OCI-LY7 (cell line): ENCODE results near the gene IGFBP4. TPM values are rescaled to one million over a fixed set of nuclear protein-coding genes. Genes with fewer than 3 reads are reported as not detected.

Experiments
- BruUV-seq: library from RNA; stranded (reverse); fragments of 400-500 nt; replicated peaks from 2 replicates; lab custom pipeline; 2021; lab: Mats Ljungman, UMichigan
- CTCF ChIA-PET: fragments of 300-600 bp; sonication (Branson Sonifier 250); formaldehyde crosslinking; loops from one replicate; lab custom pipeline; 2022; ENCODE audit warnings: antibody characterized with exemption; ENCODE audit not compliant: unreplicated experiment; lab: Charles Lee
- POLR2A ChIA-PET: fragments of 300-600 bp; sonication (Branson Sonifier 250); formaldehyde crosslinking; loops from one replicate; lab custom pipeline; 2022; ENCODE audit warnings: antibody characterized with exemption; lab: Charles Lee
- DNase-seq: peaks from one replicate; pipeline ENCODE4 v3.0.0-alpha.2; 2015; ENCODE audit warnings: low spot score
- H2AFZ ChIP-seq: fragments of 200-600 bp; sonication (generic), shearing (Covaris generic); 2 replicates; pipeline ENCODE4 v1.6.1; 2014; ENCODE audit warnings: mild to moderate bottlenecking, antibody characterized with exemption, low read length, moderate library complexity
- H3K27ac ChIP-seq: fragments of 200-600 bp; sonication (generic); 2 replicates; pipeline ENCODE4 v1.5.1; 2014; ENCODE audit warnings: mixed run types, low read depth, mild to moderate bottlenecking, moderate library complexity, low read length, inconsistent platforms; ENCODE audit not compliant: poor library complexity, severe bottlenecking
- H3K36me3 ChIP-seq: fragments of 200-600 bp; sonication (generic); 2 replicates; pipeline ENCODE4 v1.6.1; 2014; ENCODE audit warnings: mild to moderate bottlenecking, antibody characterized with exemption, low read length, moderate library complexity, mixed read lengths; ENCODE audit not compliant: insufficient read depth
- H3K4me1 ChIP-seq: fragments of 200-600 bp; sonication (generic); 2 replicates; pipeline ENCODE4 v1.5.1; 2014; ENCODE audit warnings: mild to moderate bottlenecking, low read length; ENCODE audit not compliant: insufficient read depth, poor library complexity, severe bottlenecking
- H3K4me2 ChIP-seq: fragments of 200-600 bp; sonication (generic); 2 replicates; pipeline ENCODE4 v1.6.1; 2014; ENCODE audit warnings: mild to moderate bottlenecking, low read length
- H3K4me3 ChIP-seq: fragments of 200-600 bp; sonication (generic); 2 replicates; pipeline ENCODE4 v1.5.1; 2014; ENCODE audit warnings: mild to moderate bottlenecking, low read depth, low read length; ENCODE audit not compliant: poor library complexity, severe bottlenecking
- H3K79me2 ChIP-seq: fragments of 200-600 bp; sonication (generic); 2 replicates; pipeline ENCODE4 v1.6.1; 2016; ENCODE audit warnings: low read depth, mild to moderate bottlenecking, low read length, moderate library complexity, mixed read lengths; ENCODE audit not compliant: insufficient read depth
- H3K9me2 ChIP-seq: fragments of 200-600 bp; sonication (generic); 2 replicates; pipeline ENCODE4 v1.6.1; 2016; ENCODE audit warnings: mild to moderate bottlenecking, low read length, mixed read lengths; ENCODE audit not compliant: insufficient read depth
- H3K9me3 ChIP-seq: fragments of 200-600 bp; sonication (generic); 2 replicates; pipeline ENCODE4 v1.6.1; 2014; ENCODE audit warnings: mild to moderate bottlenecking, mixed run types, low read length, mixed read lengths
- H4K20me1 ChIP-seq: fragments of 200-600 bp; sonication (generic); 2 replicates; pipeline ENCODE4 v1.6.1; 2014; ENCODE audit warnings: mild to moderate bottlenecking, antibody characterized with exemption, low read length, moderate library complexity, mixed read lengths; ENCODE audit not compliant: insufficient read depth
- CTCF ChIP-seq: fragments of 200-600 bp; sonication (generic); conservative IDR thresholded peaks from 2 replicates; pipeline ENCODE4 v1.5.1; 2014; ENCODE audit warnings: mild to moderate bottlenecking, antibody characterized with exemption, low read length, moderate library complexity, mixed read lengths
- EZH2phosphoT487 ChIP-seq: fragments of 200-600 bp; sonication (generic); IDR thresholded peaks from 2 replicates; pipeline ENCODE4 v1.6.1; 2018; ENCODE audit warnings: low read depth, borderline replicate concordance, mild to moderate bottlenecking, mixed run types, antibody characterized with exemption, low read length, moderate library complexity, mixed read lengths
- intact Hi-C: fragments of 100-400 bp; cut with micrococcal nuclease; formaldehyde crosslinking; loops from one replicate; pipeline ENCODE4 v1.10.0; 2022; ENCODE audit not compliant: unreplicated experiment
- total RNA-seq, 2 experiments: library from RNA; depleted of rRNA in 1 of 2; stranded (reverse); fragments of >200 nt in 1 of 2; shearing (Covaris generic) in 1 of 2; gene quantifications; 2 replicates each; pipeline ENCODE4 v1.2.3, GENCODE V29; 2014 to 2022

Gene IGFBP4
- total RNA-seq, 2 experiments from 2014 or later = not detected

GRCh38 chr17:40460604-40460967 is 17.3 kb downstream of the IGFBP4 start:
- no peaks in the 10 kb centered on the region for H3K79me2 ChIP-seq
- no peaks in the 10 kb centered on the region for H3K9me3 ChIP-seq
- intact Hi-C loops = no loop called here
- CTCF ChIA-PET = no interaction called here
- H3K9me2 ChIP-seq = no peaks in the 10 kb centered on the region
- no peak for DNase-seq
- H3K4me2 ChIP-seq = no peak overlapping the region
- POLR2A ChIA-PET = no interaction called here
- H3K4me1 ChIP-seq = no peaks in the 10 kb centered on the region
- H3K4me3 ChIP-seq = no peak overlapping the region
- H4K20me1 ChIP-seq = no peaks in the 10 kb centered on the region
- TF ChIP-seq EZH2phosphoT487 (no peak), CTCF (no peak)
- H3K36me3 ChIP-seq = no peaks in the 10 kb centered on the region
- no peak overlapping the region for H3K27ac ChIP-seq
- H2AFZ ChIP-seq = no peak overlapping the region
- BruUV-seq = no TSS peak

GRCh38 chr17:40460968-40461731 is 17.9 kb downstream of the IGFBP4 start:
- Histone ChIP-seq H3K27ac (no peak overlapping the region), H3K4me2 (no peak overlapping the region), H4K20me1 (no peaks in the 10 kb centered on the region), H3K79me2 (no peaks in the 10 kb centered on the region), H3K4me3 (no peak overlapping the region), H3K9me2 (no peaks in the 10 kb centered on the region), H3K4me1 (no peaks in the 10 kb centered on the region), H3K36me3 (no peaks in the 10 kb centered on the region), H3K9me3 (no peaks in the 10 kb centered on the region), H2AFZ (no peak overlapping the region)
- CTCF ChIA-PET = no interaction called here
- TF ChIP-seq CTCF = no peak
- TF ChIP-seq EZH2phosphoT487 = no peak
- BruUV-seq = no TSS peak
- no peak for DNase-seq
- POLR2A ChIA-PET = interaction anchor here (0.8 kb wide), 1 partner anchor 62 kb away, joined by 3 read pairs; no protein-coding TSS in a partner anchor
- intact Hi-C loops = no loop called here

GRCh38 chr17:40461732-40462342 is 18.6 kb downstream of the IGFBP4 start:
- Histone ChIP-seq H3K27ac (no peak overlapping the region), H3K9me3 (no peaks in the 10 kb centered on the region), H3K79me2 (no peaks in the 10 kb centered on the region), H3K4me2 (no peak overlapping the region), H3K36me3 (no peaks in the 10 kb centered on the region), H2AFZ (no peak overlapping the region), H3K9me2 (no peaks in the 10 kb centered on the region), H4K20me1 (no peaks in the 10 kb centered on the region), H3K4me3 (no peak overlapping the region), H3K4me1 (no peaks in the 10 kb centered on the region)
- no TSS peak for BruUV-seq
- POLR2A ChIA-PET = interaction anchor here (0.8 kb wide), 1 partner anchor 61 kb away, joined by 3 read pairs; no protein-coding TSS in a partner anchor
- intact Hi-C loops = no loop called here
- CTCF ChIA-PET = no interaction called here
- TF ChIP-seq EZH2phosphoT487 = no peak
- TF ChIP-seq CTCF = no peak
- no peak for DNase-seq
